Effector CD4-positive, alpha-beta T cell (primary cell): ENCODE measurements around the gene OLFML1. TPM values are rescaled to one million over a fixed set of nuclear protein-coding genes. Genes with fewer than 3 reads are reported as not detected.

Experiments used
- DNase-seq: peaks from one replicate; pipeline ENCODE4 v3.0.0-alpha.2; 2020
- total RNA-seq: gene quantifications from one replicate; lab custom pipeline; 2026; lab: John Stamatoyannopoulos, UW

The OLFML1 gene
- total RNA-seq = not detected

DNA sequence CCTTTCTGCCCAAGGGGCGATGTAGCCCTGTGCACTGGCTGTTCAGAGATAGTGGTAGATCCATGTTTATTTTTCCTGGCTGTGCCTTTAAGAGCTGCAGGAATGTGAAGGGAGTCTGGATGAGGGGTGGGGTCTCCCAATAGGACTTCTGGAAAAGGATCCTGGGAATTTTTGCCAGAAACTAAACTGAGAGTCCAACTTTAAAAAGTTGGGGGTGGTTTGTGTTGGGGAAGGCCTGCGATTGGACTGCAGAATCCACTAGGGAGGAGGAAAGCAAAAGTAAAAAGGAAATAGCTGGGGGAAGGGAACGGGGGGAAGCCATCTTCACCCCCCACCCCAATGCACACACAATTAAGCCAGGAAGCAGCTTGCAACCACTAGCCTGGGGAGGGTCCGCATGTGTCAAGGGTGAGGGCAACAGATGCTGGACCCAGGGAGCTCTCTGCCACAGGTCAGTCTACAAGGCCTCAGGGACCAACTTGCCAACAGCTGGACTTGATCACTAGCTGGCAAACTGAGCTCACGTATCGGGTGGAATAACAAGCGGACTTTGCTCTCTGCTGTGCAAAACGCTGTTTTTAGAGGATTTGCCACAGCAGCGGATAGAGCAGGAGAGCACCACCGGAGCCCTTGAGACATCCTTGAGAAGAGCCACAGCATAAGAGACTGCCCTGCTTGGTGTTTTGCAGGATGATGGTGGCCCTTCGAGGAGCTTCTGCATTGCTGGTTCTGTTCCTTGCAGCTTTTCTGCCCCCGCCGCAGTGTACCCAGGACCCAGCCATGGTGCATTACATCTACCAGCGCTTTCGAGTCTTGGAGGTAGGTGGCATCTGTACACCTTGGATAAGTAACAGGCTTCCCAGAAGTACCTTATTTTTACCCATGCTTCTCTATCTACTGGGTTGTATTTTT is at the start of gene OLFML1:
Gene OLFML1 (plus strand): TSS at position 321 of the 912 bp plus-strand sequence. CDS start 370 bp downstream, at position 691.
- no peak for DNase-seq

DNA sequence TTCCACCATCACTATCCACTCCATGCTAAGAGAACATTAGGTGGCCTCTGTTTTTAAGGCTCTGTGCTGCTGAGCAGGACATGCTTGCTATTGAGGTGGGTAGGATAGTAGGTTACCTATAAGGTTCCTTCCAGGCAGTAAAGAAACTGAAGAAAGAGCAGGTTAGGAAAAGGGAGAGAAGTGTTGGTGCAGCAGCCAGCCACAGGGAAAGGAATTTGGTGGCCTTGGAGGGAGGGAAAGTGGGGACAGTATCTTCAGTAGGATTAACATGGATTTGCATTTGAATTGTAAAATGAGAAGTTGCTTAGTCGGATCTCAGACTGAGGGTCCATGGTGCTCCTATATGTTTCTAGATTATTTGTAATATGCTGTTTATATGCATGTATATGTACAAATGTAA is 49.2 kb upstream of the OLFML1 start:
- DNase-seq = no peak

- no peak for DNase-seq
These were observed 48.6 kb upstream of the OLFML1 start for GRCh38 chr11:7436657-7437056.

DNA sequence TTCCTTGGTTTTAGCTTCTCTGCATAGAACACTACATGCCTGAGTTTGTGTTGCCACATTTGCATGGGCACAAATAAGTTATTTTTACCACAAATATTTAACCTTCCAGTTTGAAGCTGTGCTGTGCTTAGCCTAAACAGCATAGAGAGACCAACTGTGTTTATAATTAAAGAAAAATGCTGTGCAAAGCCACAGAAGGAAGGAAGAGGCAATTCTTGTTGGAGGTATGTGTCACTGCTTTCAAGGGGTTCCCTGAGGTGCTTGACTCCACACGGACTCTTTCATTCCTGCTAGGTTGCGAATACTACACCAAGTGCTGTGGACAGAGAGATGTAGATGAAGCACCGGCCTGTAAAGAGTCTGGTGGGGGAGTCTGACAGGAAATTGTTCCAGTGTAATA is 47.6 kb upstream of the OLFML1 start:
- no peak for DNase-seq

DNA sequence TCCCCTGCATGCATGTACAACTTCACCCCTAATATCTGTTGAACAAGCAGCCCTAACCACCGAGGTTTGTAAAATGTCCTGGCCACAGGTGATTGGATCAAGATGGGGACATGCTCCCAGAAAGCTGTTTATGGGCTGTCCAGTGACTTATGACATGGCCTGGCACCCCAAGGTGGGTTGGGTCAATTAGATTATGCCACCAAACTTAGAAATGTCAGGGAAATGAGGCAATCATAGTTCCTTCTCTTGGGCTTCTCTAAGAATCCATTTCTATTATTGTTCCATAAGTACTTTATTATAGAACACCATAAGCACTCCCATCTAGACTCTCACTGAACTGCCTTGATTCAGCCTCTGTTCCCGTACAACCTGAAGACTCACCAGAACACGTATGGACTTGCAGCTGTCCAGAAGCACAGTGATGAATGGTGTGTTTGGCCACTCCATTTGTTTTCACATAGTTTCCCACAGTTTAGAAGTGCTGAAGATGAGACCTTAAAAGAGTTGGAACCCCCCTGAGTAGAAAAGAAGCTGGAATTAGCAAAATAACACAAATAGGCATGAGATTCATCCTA is 45.5 kb upstream of the OLFML1 start:
- DNase-seq = no peak

- peak; percentile 58 for DNase-seq
These were observed 42.6 kb upstream of the OLFML1 start for GRCh38 chr11:7442588-7443215.

GRCh38 chr11:7444091-7444981 is 41.0 kb upstream of the OLFML1 start:
- DNase-seq = no peak

DNA sequence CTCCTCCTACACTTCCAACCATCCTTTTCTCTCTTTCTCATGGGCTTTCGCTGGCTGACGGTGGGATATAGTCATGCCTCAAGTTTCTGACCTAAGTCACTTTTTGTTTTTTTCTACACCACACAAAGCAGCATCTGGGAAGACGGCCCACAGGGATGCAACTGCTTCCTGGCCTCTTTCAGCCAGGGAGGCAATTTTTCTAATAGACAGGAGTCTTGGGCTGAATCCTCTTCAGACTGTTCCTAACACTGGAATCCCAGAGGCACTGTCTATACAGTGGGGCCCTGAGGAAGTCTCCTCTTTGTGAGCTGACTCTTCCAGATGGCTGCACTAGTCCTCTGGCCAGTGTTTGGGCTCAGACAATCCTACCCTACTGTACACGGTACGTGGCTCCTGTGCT is 39.7 kb upstream of the OLFML1 start:
- no peak for DNase-seq

GRCh38 chr11:7448201-7448600 is 37.1 kb upstream of the OLFML1 start:
- DNase-seq = no peak

GRCh38 chr11:7449211-7449840 is 36.0 kb upstream of the OLFML1 start:
- DNase-seq = no peak

DNA sequence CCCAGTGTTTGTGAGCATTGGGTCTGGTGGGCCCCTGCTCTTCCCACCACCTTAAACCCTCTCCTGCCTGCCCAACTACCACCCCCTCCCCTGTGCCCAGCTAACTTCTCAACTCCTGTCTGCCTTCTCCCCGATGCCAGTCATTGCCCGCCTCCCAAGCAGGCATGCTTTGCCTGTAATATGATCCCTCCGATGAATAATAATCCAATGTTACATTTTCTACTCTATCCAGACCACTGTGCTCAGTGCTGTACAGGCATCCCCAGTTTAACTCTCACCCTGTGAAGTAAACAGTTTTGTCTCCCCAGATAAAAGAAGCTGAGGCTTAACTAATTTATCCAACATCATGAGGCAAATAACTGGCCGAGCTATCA is 35.5 kb upstream of the OLFML1 start:
- no peak for DNase-seq

DNA sequence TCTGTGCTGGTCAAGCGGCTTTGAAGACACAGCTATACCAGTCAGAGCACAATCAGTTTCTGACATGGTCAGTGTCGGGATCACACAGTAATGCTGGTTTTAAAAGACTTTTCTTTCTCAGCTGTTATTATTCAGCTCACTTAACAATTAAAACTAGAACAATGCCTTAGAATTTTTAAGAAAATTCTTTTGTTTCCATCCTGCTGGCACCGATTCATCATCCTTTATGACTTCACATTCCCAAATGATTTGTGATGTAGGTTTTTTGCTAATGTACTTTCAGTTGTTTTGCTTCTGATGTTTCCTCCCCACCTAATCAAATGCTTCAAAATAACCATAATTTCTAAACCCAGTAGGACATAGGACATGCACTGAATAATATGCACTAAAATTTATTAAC is 34.5 kb upstream of the OLFML1 start:
- DNase-seq = no peak

GRCh38 chr11:7451520-7451919 is 33.8 kb upstream of the OLFML1 start:
- DNase-seq = no peak

DNA sequence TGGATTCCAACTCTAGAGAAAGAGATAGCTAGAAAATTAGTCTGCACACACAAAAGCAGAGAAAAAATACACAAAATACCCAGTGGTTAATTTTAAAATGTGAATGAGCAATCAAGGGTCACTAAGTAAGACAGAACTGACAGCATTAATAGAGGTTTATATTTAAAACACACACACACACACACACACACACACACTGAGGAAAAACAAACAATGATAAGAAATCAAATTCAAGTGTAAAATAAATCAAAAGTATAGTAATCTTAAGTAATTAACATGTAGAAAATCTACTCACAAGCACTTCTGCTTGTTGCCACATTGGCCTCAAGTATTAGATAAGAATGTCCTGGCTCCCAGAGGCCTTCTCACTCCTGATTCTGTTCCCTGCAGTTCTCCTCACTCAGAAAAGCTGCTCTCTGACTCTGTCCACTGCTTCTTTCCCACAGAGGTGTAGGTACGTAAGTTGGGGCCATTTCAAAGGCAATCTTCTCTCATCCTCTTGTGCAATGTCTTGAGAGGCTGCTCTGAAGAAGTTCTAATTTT is 33.3 kb upstream of the OLFML1 start:
- DNase-seq = no peak

GRCh38 chr11:7454854-7455253 is 30.5 kb upstream of the OLFML1 start:
- DNase-seq = no peak

DNA sequence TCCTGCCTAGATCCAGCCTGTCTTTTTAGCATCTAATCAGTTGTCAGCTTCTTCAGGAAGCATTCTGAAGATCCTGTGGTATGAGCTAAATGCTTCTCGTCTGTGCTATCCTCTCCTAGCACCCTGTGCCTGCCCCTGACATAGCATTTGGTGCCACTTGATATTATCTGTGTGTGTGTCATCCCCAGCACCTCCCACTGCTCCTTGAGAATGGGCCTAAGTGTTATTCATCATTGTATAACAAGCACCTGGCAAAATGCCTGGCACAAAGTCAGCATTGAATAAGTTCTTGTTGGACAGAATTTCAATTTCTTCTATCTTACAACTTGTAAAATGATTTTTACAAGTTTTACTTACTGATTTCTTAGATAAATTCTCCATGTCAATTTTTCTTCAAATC is 28.1 kb upstream of the OLFML1 start:
- no peak for DNase-seq

GRCh38 chr11:7462706-7463105 is 22.6 kb upstream of the OLFML1 start:
- no peak for DNase-seq

- DNase-seq = no peak
These were observed 17.7 kb upstream of the OLFML1 start for GRCh38 chr11:7467652-7468051.

GRCh38 chr11:7469351-7469865 is 15.9 kb upstream of the OLFML1 start:
- DNase-seq = no peak

DNA sequence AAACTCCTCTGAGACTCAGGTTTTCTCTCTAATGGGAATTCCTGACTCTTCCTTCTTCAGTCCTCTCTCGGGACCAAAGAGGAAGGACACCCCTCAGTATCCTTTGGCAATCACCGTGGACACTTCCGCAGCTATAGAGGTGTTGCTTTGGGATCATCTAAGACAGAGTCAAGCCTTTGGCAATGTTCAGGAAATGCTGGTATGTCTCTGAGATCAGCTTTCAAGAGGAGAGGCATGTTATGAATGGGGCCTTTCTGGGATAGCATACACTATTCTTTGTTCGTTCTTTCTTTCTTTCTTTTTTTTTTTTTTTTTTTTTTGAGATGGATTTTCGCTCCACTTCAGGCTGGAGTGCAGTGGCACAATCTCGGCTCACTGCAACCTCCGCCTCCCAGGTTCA is 14.2 kb upstream of the OLFML1 start:
- no peak for DNase-seq

DNA sequence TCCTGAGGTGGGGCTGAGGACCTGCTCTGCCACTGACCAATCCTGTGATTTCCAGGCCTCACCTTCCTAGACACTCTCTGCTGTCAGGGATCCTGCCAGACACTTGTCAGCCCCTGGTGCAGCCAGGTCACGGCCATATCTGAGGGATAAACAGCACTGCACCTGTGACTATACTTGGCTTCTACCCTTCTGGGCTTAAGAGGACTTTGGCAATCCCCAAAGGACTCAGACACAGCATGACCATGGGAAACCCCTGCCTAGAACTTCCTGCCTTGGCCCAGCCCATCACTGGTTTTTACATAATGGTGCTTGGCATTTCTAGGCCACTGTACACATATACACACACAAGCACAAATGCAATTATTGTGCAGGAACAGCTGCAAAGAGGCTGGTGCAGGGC is 11.6 kb upstream of the OLFML1 start:
- DNase-seq = no peak

DNA sequence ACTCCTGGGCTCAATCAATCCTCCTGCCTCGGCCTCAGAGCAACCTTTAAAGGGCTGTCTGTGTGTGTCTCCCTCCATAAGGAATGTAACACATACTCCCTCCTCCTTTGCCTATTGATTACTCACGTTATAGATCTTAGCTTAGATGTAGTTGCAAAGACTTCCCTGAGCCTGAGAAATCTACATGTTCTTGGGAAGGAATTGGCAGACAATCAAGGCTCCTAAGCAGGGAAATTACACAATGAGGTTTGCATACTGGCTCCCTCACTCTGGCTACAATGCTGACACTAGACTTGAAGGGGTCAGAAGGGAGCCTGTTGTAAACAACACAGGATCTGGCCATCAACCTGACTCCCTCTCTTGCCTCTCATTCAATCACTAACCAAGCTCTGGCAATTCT is 5.2 kb upstream of the OLFML1 start:
- no peak for DNase-seq
